Right forelimb (tissue), 1 donor: ENCODE measurements around the gene DCTN2.
"Not testable (repeated sequence)": the region's sequence is repeated elsewhere in the genome, so short reads cannot be mapped to it uniquely, and the experiment has no call there.

Source experiments
- DNase-seq: peaks from one replicate; pipeline ENCODE4 v3.0.0-alpha.2; 2018

Gene DCTN2

GRCh38 chr12:57576613-57577160 lies 29.7 kb upstream of the DCTN2 start:
- no peak for DNase-seq

- no peak for DNase-seq
Measured at GRCh38 chr12:57575771-57576612, 29.0 kb upstream of the DCTN2 start.

- no peak for DNase-seq
Measured at GRCh38 chr12:57574795-57575194, 27.8 kb upstream of the DCTN2 start.

- DNase-seq = no peak
Measured at GRCh38 chr12:57571926-57572762, 25.2 kb upstream of the DCTN2 start.

GRCh38 chr12:57570438-57570837 lies 23.4 kb upstream of the DCTN2 start:
- not testable (repeated sequence) for DNase-seq

GRCh38 chr12:57569858-57570257 lies 22.9 kb upstream of the DCTN2 start:
- DNase-seq = no peak

- no peak for DNase-seq
Measured at GRCh38 chr12:57568838-57569237, 21.8 kb upstream of the DCTN2 start.

- no peak for DNase-seq
Measured at GRCh38 chr12:57564178-57564740, 17.3 kb upstream of the DCTN2 start.

- no peak for DNase-seq
Measured at GRCh38 chr12:57563358-57563757, 16.4 kb upstream of the DCTN2 start.

GRCh38 chr12:57561117-57561516 lies 14.1 kb upstream of the DCTN2 start:
- DNase-seq = not testable (repeated sequence)

GRCh38 chr12:57560516-57560915 lies 13.5 kb upstream of the DCTN2 start:
- DNase-seq = no peak

GRCh38 chr12:57558864-57559263 lies 11.9 kb upstream of the DCTN2 start:
- DNase-seq = no peak

GRCh38 chr12:57554897-57555296 lies 7.9 kb upstream of the DCTN2 start:
- no peak for DNase-seq

- DNase-seq = no peak
Measured at GRCh38 chr12:57554453-57554852, 7.5 kb upstream of the DCTN2 start.

GRCh38 chr12:57553343-57554202 lies 6.6 kb upstream of the DCTN2 start:
- no peak for DNase-seq

- no peak for DNase-seq
Measured at GRCh38 chr12:57552835-57553313, 5.9 kb upstream of the DCTN2 start.

- DNase-seq = no peak
Measured at GRCh38 chr12:57552306-57552651, 5.3 kb upstream of the DCTN2 start.

- no peak for DNase-seq
Measured at GRCh38 chr12:57551637-57552305, 4.8 kb upstream of the DCTN2 start.

- DNase-seq = no peak
Measured at GRCh38 chr12:57550641-57551549, 3.9 kb upstream of the DCTN2 start.

- DNase-seq = no peak
Measured at GRCh38 chr12:57549909-57550640, 3.1 kb upstream of the DCTN2 start, which contains the start of gene KIF5A. Gene KIF5A, plus strand, starts transcription at chr12:57550044. Its CDS starts 228 bp downstream, at chr12:57550272.
